ENCODE measurements around the gene PDE8B.

PDE8B gene

GRCh38 chr5:77418162-77418561, 207.7 kb downstream of the PDE8B start:
- DNase-seq = no peak

DNA sequence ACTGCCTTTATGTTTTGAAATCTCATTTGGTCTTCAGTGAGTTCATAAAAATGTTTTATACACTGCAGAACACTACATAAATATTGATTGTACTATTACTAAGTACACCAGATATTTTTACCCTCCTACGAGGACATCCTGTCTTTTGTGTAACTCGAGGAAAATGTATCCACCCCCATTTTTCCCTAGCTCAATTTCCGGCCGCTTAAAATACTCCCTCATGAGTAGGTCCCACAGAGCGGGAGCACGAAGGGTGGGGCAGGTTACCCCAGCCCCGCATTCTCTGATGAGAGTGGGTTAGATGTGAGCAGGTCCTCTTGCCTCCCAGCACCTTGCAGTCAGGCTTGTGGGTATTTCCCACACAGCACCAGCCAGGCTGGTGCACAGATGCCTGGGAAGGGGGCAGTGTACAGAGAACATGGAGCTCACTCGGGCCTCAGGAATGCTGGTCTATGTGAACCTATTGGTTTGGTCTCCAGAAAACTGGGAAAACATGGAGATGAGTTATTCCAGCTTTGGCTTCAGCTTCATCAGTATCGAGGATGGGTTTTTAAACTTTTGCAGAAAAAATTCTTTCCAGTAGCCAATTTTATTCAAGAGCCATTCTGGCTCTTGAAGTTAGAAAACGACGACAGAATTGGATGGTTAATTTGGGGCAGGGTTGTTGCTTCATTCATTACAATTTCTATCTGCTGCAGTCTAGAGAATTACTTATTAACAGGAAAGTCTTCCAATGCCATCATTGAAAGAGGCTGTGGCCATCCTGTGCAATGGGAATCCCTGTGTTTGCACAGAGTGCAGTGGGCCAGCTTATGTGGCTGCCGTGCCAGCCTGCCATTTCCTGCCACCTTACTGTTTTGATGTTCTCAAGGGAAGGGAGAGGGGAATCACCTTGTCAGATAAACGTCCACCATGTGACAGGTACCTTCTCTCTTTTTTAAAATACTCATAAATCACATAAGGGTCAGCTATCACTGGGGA, 208.4 kb downstream of the PDE8B start:
- DNase-seq = no peak

DNA sequence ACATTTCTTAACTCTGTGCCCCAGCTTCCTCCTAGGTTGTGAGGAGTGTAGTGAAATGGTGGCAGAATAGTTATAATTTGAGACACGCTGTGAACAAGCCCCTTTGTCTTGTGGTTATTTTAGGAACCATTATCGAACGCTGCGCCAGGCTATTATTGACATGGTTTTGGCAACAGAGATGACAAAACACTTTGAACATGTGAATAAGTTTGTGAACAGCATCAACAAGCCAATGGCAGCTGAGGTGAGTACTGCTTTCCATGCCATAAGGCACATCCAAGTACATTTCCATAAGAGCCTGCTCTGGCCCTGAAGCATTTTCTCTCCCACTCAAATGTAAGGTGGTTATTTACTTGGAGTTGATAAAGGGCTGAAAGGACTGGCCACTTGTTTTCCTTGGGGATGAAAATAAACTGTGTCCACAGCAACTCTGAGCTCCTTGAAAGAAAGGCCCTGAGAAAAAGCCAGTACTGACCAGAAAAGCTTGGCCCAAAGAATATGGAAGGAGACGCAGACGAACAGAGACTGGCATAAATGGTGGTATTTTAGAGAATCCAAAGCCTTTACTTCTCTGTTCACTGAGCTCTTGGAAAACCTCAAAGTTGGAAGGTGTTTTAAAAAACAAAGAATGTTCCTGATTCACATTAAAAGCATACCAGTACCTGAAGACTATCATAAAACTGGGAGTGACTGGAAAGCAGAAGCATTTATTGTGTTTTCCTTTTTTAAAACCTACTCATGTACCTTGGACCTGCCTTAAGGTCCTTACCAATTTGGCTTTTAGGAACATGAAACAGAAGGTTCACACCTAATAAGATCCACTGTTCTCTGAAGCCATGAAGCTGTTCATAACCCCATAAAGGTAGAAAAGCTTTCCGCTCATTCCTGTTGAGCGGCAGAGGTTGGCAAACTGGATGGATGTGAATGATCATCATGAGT, 209.4 kb downstream of the PDE8B start:
- no peak for DNase-seq

DNA sequence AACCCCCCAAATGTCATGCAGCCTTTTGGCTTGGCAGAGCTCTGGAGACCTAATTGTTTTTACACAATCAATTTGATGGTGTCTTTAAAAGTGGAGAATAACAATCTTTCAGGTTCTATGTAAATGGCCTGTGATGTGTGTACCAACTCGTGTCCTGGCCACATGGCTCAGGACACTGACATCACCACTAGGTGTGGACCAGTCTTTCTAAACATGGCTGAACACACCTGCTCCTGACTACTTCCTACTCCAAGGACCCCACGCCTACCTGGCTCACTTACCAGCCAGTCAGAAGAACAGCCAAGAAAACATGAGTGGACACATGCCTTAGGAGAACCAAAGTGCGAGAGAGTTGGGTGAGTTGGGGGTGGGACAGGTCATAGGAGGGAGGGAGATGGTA, 210.5 kb downstream of the PDE8B start:
- DNase-seq = no peak

DNA sequence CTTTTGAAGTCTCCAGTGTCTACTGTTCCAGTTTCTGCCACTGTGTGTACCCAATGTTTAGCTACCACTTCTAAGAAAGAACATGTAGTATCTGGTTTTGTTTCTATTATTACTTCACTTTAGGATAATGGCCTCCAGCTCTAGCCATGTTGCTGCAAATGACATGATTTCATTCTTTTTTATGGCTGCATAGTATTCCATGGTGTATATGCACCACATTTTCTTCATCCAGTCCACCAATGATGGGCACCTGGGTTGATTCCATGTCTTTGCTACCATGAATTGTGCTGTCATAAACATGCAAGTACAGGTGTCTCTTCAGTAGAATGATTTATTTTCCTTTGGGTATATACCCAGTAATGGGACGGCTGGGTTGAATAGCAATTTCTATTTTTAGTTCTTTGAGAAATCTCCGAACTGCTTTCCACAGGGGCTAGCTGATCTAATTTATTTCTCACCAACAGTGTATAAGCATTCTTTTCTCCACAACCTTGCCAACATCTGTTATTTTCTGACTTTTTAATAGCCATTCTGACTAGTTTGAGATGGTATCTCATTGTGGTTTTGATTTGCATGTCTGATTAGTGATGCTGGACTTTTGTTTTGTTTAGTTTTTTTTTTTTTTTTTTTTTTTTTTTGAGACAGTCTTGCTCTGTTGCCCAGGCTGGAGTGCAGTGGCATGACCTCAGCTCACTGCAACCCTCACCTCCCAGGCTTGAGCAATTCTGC, 212.7 kb downstream of the PDE8B start:
- DNase-seq = no peak

- no peak for DNase-seq
These were observed 214.4 kb downstream of the PDE8B start for GRCh38 chr5:77424921-77425320.

- DNase-seq = no peak
These were observed 214.9 kb downstream of the PDE8B start for GRCh38 chr5:77425420-77425819.

- DNase-seq = no peak
These were observed 215.6 kb downstream of the PDE8B start for GRCh38 chr5:77425998-77426659.

- DNase-seq = no peak
These were observed 216.2 kb downstream of the PDE8B start for GRCh38 chr5:77426670-77427069.

GRCh38 chr5:77427998-77428397, 217.5 kb downstream of the PDE8B start:
- no peak for DNase-seq

- no peak for DNase-seq
These were observed 218.0 kb downstream of the PDE8B start for GRCh38 chr5:77428526-77428925.

GRCh38 chr5:77430726-77431125, 220.2 kb downstream of the PDE8B start:
- no peak for DNase-seq

DNA sequence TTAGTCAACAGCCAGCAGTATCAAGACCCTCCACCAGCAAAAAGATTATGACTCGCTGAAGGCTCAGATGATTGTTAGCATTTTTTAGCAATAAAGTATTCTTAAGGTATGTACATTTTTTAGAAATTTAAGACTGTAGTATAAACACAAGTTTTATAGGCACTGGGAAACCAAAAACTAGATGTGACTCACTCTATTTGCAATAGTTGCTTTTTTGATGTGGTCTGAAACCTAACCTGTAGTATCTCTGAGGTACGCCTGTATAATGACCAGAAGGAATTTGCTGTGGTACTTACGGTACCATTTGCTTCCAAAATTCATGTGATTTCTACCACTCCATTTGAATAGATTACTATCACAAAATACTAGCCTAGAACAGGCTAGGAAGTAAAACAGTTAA, 220.8 kb downstream of the PDE8B start:
- DNase-seq = no peak

DNA sequence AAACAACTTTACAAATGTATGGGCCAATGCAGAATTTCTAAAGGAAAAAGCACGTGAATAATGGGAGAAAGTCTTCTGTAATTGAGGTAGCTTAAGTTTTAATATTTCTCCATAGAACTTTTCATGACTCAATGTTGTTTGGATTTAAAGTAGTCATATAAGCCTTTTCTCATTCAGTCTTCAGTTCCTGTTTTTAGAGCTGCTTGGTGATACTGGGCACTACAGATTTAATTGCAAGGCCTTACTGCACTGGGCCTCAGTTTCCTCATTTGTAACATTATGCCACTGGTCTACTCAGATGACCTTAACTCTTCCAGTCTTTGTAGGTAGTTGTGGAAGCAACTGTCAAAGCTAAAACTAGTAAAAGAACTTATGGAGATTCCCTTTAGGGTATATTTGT, 221.2 kb downstream of the PDE8B start:
- peak; percentile 24 for DNase-seq

- no peak for DNase-seq
These were observed 226.7 kb downstream of the PDE8B start for GRCh38 chr5:77437194-77437593.

- no peak for DNase-seq
These were observed 227.6 kb downstream of the PDE8B start for GRCh38 chr5:77438071-77438470.

- DNase-seq = no peak
These were observed 233.2 kb downstream of the PDE8B start for GRCh38 chr5:77443670-77444069.

GRCh38 chr5:77444356-77444755, 233.9 kb downstream of the PDE8B start:
- DNase-seq = no peak

- DNase-seq = no peak
These were observed 238.4 kb downstream of the PDE8B start for GRCh38 chr5:77448831-77449230.

- peak; percentile 82 for DNase-seq
These were observed 238.8 kb downstream of the PDE8B start for GRCh38 chr5:77449277-77449676.

- peak; percentile 44 for DNase-seq
These were observed 239.5 kb downstream of the PDE8B start for GRCh38 chr5:77449981-77450380.

- DNase-seq = no peak
These were observed 241.9 kb downstream of the PDE8B start for GRCh38 chr5:77452351-77452750.

Measured in MV-4-11 (cell line).